ENCODE results near the gene RPTOR.

- TF ChIP-seq POLR2AphosphoS5 (IDR thresholded peaks at IDR 0.05) = no peak
- TF ChIP-seq POLR2A (IDR thresholded peaks at IDR 0.05) = no peak
Measured at GRCh38 chr17:80773243-80773991, 228.8 kb downstream of the RPTOR start.
